HG03196 (cell line): ENCODE measurements around the gene KIF6.

Experiments used
- ATAC-seq: cut with Tn5 transposase; IDR thresholded peaks from one replicate; pipeline ENCODE4 v1.9.1; 2021; ENCODE audit not compliant: unreplicated experiment

The KIF6 gene

GRCh38 chr6:39424831-39425230 is 300.4 kb downstream of the KIF6 start:
- ATAC-seq, result no peak

GRCh38 chr6:39422238-39422637 is 303.0 kb downstream of the KIF6 start:
- ATAC-seq, result no peak

GRCh38 chr6:39421383-39422225 is 303.6 kb downstream of the KIF6 start:
- no peak for ATAC-seq

GRCh38 chr6:39420300-39421265 is 304.6 kb downstream of the KIF6 start:
- ATAC-seq, result no peak

GRCh38 chr6:39419607-39420006 is 305.6 kb downstream of the KIF6 start:
- ATAC-seq, result no peak

DNA sequence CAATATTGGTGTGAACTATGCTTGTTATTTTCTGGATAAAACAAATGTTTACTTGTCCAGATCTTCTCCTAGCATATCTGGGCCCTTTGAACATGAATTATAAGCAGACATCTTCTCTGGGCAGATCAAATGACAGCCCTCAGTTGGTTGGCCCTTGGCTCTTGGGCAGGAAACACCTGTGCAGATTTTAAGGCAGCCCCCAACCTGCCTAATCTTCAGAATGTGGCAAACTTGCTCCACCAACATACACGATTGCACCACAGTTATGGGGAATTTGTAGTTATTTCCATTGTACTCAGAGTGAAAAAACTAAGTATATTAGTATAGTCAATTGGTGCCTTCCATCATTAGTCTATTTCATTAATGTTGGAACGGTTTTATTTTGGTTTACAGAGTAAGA is 307.8 kb downstream of the KIF6 start:
- no peak for ATAC-seq

DNA sequence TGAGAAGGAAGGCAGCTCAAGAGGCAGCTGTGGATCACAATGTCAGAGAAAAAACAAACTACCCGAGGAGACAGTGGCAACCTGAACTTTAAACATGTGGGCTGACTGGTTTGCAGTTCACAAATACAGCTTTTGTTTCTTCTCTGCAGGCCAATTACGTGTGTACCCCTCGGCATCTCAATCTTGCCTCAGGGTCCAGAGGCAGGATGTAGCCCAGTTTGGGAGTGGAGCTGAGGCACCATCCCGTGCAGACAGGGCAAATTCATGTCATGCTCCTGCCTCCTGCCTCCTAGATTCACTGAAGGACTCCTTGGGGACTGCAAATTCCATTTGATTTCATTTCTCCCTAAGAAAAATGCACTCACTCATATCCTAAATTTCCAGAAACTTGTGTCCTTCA is 308.5 kb downstream of the KIF6 start:
- no peak for ATAC-seq

DNA sequence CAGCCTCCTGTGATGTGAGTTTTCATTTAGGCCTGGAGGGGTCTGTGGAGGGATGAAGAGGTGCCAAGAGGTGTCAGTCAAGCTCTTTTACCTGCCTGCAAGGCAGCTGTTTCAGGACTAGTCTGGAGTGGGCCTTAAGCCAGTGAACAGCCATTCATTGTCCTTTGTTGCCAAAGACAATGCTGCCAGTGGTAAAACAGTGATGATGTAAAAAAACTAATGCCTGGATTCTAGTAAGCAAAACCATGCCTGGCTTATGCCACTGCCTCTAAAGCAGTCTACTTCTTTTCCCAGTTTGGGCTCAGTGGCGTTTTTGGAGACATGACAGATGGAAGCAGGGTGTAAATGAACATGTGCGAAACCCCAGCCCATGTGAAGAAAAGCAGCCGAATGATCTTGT is 309.2 kb downstream of the KIF6 start:
- no peak for ATAC-seq

DNA sequence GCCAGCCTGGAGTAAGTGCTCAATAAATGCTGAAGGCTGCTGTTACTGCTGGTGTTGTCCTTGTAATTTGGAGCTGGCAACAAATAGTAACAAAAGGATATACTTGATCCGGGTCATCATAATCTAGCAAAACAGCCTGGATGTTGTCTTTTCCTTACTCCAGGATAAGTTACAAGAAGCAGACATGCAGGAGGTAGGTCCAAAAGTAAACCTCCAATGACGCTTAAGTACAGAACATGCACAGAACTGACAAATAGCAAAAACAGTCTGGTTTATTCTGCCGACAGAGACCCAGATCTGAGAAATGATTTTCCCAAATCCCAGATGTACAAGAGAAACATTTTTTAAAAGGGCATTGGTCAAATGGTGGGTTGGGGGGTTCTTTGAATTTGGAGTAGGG is 309.7 kb downstream of the KIF6 start:
- no peak for ATAC-seq

DNA sequence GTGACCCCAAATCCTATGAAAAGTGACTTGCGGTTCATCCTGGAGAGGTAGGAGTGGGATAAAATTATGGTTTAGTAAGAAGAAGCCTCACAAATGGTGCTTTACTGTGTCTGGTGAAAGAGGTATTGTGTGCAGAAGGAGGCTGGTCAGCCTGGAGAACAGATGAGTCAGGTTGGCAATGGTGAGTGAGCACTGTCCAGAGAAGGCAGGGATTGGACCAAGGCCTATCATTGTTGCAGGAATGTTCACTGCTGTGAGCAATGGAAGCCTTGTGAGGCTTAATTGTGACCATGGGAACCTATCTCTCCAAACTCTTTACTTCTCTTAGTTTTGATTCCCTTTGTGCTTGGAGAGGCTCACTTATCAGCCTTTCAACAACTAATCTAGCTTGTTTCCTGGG is 313.7 kb downstream of the KIF6 start:
- no peak for ATAC-seq

DNA sequence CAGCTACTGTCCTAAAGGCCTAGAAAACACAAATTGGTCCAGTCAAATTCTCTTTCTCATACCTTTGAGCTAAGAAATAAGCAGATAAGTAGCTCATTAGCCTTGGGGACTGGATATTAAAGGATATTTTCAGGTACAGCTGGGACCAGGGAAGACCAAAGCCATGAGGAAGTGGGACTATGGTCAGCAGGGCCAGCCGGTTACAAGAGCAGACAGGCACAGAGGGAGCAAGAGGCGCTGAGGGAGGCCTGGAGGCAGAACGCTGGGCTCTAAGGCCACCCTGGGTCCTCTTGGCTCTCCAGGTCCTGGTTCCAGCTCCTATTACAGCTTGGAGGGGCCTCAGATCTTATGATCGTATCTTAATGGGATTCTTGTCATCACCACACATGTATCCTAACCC is 314.2 kb downstream of the KIF6 start:
- ATAC-seq, result no peak

DNA sequence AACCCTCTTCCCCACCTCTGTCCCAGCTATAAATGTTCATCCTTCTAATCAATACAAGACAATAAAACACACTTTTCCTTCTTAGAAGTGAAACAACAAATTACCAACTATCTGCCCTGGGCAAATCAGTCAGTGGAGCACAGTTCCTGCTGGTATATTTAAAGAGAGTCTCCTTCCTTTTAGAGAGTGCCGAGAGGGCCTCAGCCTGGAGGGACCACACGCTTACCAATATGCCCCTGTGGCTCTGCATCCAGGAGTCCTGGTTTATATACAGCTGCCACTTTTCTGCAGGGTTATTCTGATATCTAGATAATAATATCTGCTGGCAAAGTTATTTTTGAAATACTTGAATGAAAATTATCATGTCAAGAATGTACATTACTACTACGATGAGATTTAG is 315.3 kb downstream of the KIF6 start:
- no peak for ATAC-seq

DNA sequence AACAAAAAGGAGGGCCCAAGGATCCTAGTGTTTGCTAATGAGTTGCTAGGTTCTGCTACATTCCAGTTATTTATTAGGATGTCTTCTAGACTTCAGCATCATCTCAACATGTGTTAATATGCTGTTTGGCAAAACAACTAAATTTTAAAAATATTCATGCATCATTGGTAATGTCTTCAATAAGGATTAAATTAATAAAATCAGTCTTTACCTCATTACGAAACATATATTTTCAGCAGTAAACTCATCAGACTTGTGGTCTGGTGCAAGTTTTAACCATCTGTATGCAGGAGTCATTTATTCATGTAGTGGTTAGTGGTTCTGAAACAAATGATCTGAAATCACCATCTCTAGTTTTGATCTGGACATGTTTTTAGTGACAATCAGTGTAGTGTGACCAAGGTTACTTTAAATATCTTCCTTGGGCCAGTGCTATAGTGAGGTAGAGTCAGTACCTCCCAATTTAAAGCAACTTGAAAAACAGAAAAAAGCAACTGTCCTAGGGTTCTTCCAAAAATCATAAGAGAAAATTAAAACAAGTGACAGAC is 317.7 kb downstream of the KIF6 start:
- ATAC-seq, result no peak

DNA sequence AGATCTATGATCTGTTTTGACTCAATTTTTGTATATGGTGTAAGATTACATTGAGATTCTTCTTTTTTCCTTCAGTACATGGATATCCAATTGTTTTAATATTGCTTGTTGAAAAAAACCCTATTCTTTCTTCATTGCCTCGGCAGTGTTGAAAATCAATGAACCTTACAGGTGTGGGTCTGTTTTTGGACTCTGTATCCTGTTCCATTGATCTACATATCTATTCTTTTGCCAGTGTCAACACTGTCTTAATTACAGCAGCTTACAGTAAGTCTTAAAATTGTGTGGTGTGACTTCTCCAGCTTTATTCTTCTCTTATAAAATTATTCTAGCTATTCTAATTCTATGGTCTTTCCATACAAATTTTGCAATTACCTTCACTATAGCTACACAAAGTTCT is 320.9 kb downstream of the KIF6 start:
- no peak for ATAC-seq

- ATAC-seq, result no peak
Measured at GRCh38 chr6:39403304-39403703, 321.9 kb downstream of the KIF6 start.

GRCh38 chr6:39402239-39402751 is 322.9 kb downstream of the KIF6 start:
- ATAC-seq, result no peak

- no peak for ATAC-seq
Measured at GRCh38 chr6:39401376-39401775, 323.8 kb downstream of the KIF6 start.

GRCh38 chr6:39400026-39400425 is 325.2 kb downstream of the KIF6 start:
- ATAC-seq, result no peak

DNA sequence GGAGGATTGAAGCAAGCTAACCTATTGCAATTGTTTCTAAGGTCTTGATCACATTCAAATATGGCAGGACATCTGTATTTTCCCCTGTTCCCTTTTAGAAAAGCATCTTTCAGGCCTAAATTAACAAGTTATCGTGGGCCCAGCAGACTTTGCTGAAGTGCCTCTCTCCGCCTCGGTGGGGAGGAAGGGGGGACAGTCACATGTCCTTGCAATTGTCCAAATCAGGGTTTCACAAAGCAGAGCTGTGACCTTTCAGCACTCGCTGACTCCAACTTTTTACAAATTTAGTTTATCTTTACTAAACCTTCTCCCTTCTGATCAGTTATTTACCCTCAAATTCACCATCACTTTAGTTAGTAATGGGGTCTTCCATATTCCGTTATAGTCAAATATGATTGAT is 328.4 kb downstream of the KIF6 start:
- ATAC-seq, result no peak

- ATAC-seq, result no peak
Measured at GRCh38 chr6:39393075-39393474, 332.1 kb downstream of the KIF6 start.

DNA sequence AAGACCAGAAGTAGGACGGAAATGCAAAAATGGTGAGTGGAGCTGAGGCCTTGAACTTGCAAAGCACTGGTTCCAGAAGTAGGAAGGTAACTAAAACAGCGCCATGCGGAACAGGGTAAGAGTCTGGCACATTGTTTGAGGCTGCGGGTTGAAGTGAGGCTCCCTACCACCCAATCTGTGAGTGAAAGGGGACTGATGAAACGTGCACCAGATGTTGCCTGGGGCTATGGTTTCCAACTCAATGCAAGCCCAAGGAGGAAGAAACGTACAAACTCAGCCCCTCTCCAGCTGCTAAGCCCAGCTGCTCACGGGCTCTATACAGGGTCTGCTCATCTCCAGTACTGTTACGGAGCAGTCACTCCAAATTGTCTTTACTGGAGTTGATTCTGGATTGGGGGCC is 334.0 kb downstream of the KIF6 start:
- ATAC-seq, result no peak

DNA sequence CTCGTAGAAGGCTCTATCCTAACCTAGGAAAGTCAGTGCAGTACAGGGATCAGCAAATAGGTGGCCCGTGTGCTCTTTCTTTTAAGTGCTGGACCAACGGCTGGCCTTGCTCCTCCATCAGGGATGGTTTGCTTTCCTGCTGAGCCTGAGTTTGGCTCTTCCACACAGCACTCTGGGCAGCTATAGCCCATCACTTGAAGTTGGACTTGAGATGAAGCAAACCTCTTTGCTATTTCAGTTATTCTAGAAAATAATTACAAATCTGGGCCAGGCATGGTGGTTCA is 335.8 kb downstream of the KIF6 start:
- no peak for ATAC-seq
